Ishikawa (cell line): ENCODE measurements around the gene ATP6V0A1.
"Not testable (repeated sequence)": the region's sequence is repeated elsewhere in the genome, so short reads cannot be mapped to it uniquely, and the experiment has no call there.

Experiments used
- CEBPB ChIP-seq: IDR thresholded peaks from 2 replicates; pipeline ENCODE4 v1.6.1; 2012
- CREB1 ChIP-seq: IDR thresholded peaks from 2 replicates; pipeline ENCODE4 v1.6.1; 2012; ENCODE audit warnings: low read depth
- EGR1 ChIP-seq: IDR thresholded peaks from 2 replicates; pipeline ENCODE4 v1.6.1; 2012
- EP300 ChIP-seq: IDR thresholded peaks from 2 replicates; pipeline ENCODE4 v1.6.1; 2012; ENCODE audit warnings: borderline replicate concordance
- FOXM1 ChIP-seq: IDR thresholded peaks from 2 replicates; pipeline ENCODE4 v1.6.1; 2012; ENCODE audit warnings: low read depth, borderline replicate concordance
- MAX ChIP-seq: IDR thresholded peaks from 2 replicates; pipeline ENCODE4 v1.6.1; 2012
- NFIC ChIP-seq: IDR thresholded peaks from 2 replicates; pipeline ENCODE4 v1.6.1; 2012
- RAD21 ChIP-seq: IDR thresholded peaks from 2 replicates; pipeline ENCODE4 v1.6.1; 2012; ENCODE audit warnings: low read depth
- TAF1 ChIP-seq: IDR thresholded peaks from 2 replicates; pipeline ENCODE4 v1.6.1; 2012; ENCODE audit warnings: low read depth, mild to moderate bottlenecking
- TCF12 ChIP-seq: IDR thresholded peaks from 2 replicates; pipeline ENCODE4 v1.6.1; 2012; ENCODE audit warnings: low read depth
- TEAD4 ChIP-seq: IDR thresholded peaks from 2 replicates; pipeline ENCODE4 v1.6.1; 2012
- USF1 ChIP-seq: IDR thresholded peaks from 2 replicates; pipeline ENCODE4 v1.6.1; 2012
- YY1 ChIP-seq: IDR thresholded peaks from 2 replicates; pipeline ENCODE4 v1.6.1; 2012; ENCODE audit warnings: low read depth
- ZBTB7A ChIP-seq: IDR thresholded peaks from 2 replicates; pipeline ENCODE4 v1.6.1; 2012; ENCODE audit warnings: low read depth
- TF ChIP-seq, protein P1 (sequence below): IDR thresholded peaks from 2 replicates; pipeline ENCODE4 v1.6.1; 2012; ENCODE audit warnings: low read depth, mild to moderate bottlenecking

The ATP6V0A1 gene

GRCh38 chr17:42547698-42548069, 89.0 kb downstream of the ATP6V0A1 start:
- TF ChIP-seq TAF1 = no peak
- TF ChIP-seq FOXM1 = no peak
- TF ChIP-seq YY1 = no peak
- no peak for TF ChIP-seq NFIC
- no peak for TF ChIP-seq ZBTB7A
- no peak for TF ChIP-seq TCF12
- no peak for TF ChIP-seq EGR1
- no peak for TF ChIP-seq TEAD4
- TF ChIP-seq EP300 = no peak

GRCh38 chr17:42548070-42548837, 89.6 kb downstream of the ATP6V0A1 start:
- TF ChIP-seq USF1 (peak; percentile 50), FOXM1 (no peak), TAF1 (0 out of 2 replicates have a peak, but pooled peaks have one; percentile 38), EGR1 (peak; percentile 93), TCF12 (0 out of 2 replicates have a peak, but pooled peaks have one; percentile 29), MAX (peak; percentile 71), NFIC (no peak), CEBPB (no peak), TEAD4 (peak; percentile 24; the same call in 1 of the 2 replicates), ZBTB7A (0 out of 2 replicates have a peak, but pooled peaks have one; percentile 77), CREB1 (no peak), RAD21 (peak; percentile 62), YY1 (no peak; the same call in 1 of the 2 replicates), EP300 (0 out of 2 replicates have a peak, but pooled peaks have one; percentile 22)
- TF ChIP-seq, protein P1, sequence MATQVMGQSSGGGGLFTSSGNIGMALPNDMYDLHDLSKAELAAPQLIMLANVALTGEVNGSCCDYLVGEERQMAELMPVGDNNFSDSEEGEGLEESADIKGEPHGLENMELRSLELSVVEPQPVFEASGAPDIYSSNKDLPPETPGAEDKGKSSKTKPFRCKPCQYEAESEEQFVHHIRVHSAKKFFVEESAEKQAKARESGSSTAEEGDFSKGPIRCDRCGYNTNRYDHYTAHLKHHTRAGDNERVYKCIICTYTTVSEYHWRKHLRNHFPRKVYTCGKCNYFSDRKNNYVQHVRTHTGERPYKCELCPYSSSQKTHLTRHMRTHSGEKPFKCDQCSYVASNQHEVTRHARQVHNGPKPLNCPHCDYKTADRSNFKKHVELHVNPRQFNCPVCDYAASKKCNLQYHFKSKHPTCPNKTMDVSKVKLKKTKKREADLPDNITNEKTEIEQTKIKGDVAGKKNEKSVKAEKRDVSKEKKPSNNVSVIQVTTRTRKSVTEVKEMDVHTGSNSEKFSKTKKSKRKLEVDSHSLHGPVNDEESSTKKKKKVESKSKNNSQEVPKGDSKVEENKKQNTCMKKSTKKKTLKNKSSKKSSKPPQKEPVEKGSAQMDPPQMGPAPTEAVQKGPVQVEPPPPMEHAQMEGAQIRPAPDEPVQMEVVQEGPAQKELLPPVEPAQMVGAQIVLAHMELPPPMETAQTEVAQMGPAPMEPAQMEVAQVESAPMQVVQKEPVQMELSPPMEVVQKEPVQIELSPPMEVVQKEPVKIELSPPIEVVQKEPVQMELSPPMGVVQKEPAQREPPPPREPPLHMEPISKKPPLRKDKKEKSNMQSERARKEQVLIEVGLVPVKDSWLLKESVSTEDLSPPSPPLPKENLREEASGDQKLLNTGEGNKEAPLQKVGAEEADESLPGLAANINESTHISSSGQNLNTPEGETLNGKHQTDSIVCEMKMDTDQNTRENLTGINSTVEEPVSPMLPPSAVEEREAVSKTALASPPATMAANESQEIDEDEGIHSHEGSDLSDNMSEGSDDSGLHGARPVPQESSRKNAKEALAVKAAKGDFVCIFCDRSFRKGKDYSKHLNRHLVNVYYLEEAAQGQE = no peak

DNA sequence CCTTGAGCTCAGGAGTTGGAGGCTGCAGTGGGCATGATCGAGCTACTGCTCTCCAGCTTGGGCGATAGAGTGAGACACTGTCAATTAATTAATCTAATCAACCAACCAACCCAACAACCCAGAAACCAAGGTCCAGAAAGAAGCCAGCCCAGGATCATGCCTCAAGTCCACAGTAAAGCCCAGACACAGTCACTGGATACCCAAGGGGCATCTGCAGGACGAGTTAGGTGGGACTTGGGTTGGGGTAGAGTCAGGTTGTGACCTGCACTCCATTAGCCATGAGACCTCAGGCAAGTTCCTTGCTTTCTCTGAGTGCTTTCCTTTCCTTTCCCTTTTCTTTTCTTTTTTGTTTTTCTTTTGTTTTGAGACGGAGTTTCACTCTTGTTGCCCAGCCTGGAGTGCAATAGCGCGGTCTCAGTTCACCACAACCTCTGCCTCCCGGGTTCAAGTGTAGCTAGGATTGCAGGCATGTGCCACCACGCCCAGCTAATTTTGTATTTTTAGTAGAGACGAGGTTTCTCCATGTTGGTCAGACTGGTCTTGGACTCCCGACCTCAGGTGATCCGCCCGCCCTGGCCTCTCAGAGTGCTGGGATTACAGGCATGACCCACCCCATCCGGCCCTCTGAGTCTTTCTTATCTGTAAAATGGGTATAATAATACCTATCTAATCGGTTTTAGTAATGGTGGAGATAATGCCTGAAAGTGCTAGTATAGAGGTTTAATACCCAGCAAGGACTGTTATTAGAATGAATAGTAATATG, 90.5 kb downstream of the ATP6V0A1 start:
- no peak for TF ChIP-seq CREB1
- no peak for TF ChIP-seq USF1
- no peak for TF ChIP-seq TEAD4
- TF ChIP-seq RAD21 = no peak
- TF ChIP-seq TAF1 = no peak
- no peak for TF ChIP-seq FOXM1
- no peak for TF ChIP-seq ZBTB7A
- no peak for TF ChIP-seq CEBPB
- no peak for TF ChIP-seq YY1
- no peak for TF ChIP-seq EGR1
- TF ChIP-seq, protein P1 = no peak
- no peak for TF ChIP-seq EP300
- TF ChIP-seq TCF12 = no peak
- no peak for TF ChIP-seq NFIC
- no peak for TF ChIP-seq MAX

DNA sequence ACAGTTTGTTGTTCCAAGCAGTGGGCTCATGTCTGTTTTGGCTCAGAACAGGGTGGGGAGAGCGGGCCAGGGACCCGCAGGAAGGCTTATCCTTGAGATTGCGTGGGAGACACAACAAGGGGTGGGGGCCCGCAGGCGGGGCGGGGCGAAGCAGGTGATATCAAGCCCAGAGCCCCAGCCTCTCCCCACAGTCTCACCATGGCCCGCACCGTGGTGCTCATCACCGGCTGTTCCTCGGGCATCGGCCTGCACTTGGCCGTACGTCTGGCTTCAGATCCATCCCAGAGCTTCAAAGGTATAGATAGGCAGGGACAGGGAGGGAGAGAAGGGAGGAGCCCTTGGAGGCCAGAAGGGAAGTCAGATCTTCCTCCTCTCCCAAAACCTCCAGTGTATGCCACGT, 94.1 kb downstream of the ATP6V0A1 start, which contains the start of gene HSD17B1:
Gene HSD17B1, plus strand, starts transcription at position 188 of the 400 bp plus-strand sequence. Its CDS starts 11 bp downstream, at position 199.
- not testable (repeated sequence) for TF ChIP-seq CEBPB, TEAD4, CREB1

DNA sequence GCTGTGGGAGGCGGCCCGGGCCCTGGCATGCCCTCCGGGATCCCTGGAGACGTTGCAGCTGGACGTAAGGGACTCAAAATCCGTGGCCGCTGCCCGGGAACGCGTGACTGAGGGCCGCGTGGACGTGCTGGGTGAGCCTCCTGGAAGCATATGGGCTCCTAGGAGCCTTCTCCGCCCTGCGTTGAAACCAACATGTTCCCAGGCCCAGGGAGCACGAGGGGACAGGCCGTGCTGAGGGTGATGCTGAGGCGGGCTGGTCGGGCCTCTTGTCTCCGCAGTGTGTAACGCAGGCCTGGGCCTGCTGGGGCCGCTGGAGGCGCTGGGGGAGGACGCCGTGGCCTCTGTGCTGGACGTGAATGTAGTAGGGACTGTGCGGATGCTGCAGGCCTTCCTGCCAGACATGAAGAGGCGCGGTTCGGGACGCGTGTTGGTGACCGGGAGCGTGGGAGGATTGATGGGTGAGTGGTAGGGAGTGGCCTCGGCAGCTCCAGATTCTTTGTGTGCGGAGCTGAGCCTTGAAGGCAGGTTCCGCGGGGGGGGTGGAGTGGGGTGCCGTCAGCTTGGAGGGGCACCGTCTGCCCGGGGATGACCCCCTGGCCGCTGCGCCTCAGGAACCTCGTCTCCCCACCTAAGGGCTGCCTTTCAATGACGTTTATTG, 94.6 kb downstream of the ATP6V0A1 start:
- no peak for TF ChIP-seq FOXM1
- no peak for TF ChIP-seq USF1
- no peak for TF ChIP-seq CEBPB
- TF ChIP-seq EGR1 = no peak
- TF ChIP-seq TAF1 = no peak
- no peak for TF ChIP-seq RAD21
- TF ChIP-seq ZBTB7A = no peak
- no peak for TF ChIP-seq YY1
- TF ChIP-seq EP300 = no peak
- no peak for TF ChIP-seq TCF12
- no peak for TF ChIP-seq NFIC
- TF ChIP-seq TEAD4 = no peak
- TF ChIP-seq, protein P1 = no peak
- TF ChIP-seq CREB1 = no peak
- no peak for TF ChIP-seq MAX
